Cardiac septum (tissue), 1 donor: ENCODE data around the gene CACNB4. TPM values are rescaled to one million over a fixed set of nuclear protein-coding genes. Genes with fewer than 3 reads are reported as not detected.
"Not testable (repeated sequence)": the region's sequence is repeated elsewhere in the genome, so short reads cannot be mapped to it uniquely, and the experiment has no call there.

Experiments used
- DNase-seq: peaks from one replicate; pipeline ENCODE4 v3.0.0-alpha.2; 2020; ENCODE audit warnings: low spot score
- intact Hi-C: fragments of 100-400 bp; cut with DNase I; formaldehyde crosslinking; loops from one replicate; pipeline ENCODE4 v1.14.0; 2022
- total RNA-seq: library from RNA; stranded (reverse); fragmentation: NEBNext Ultra II Directional; extraction: Animal tissue kit (Norgen Biotek cat#: 25700); gene quantifications from one replicate; pipeline ENCODE4 v1.2.1, GENCODE V29; 2021
- donor health status: DM: no; HTN: no; CAD: no.

The CACNB4 gene
- total RNA-seq, 1 donor from 2014 or later: 0.67 TPM

DNA sequence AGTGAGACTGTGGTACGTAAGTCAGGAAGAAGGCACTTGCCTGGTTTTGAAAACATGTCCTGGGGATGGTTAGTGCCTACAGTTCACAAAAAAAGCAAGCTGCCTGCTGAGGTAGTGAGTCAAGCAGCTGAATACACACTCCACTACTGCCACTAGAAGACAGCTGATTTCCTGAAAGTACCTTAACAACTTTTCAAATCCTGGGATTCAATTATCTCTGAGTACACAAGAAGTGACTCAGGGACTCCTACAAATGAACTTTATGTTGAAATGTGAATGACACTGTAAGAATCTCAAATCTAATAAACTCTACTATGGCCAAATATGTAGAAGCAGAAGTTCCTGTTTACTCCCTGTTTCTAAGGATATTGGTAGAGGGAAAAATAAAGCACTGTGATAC is 212.6 kb downstream of the CACNB4 start:
- intact Hi-C loops: no loop called here
- no peak for DNase-seq

DNA sequence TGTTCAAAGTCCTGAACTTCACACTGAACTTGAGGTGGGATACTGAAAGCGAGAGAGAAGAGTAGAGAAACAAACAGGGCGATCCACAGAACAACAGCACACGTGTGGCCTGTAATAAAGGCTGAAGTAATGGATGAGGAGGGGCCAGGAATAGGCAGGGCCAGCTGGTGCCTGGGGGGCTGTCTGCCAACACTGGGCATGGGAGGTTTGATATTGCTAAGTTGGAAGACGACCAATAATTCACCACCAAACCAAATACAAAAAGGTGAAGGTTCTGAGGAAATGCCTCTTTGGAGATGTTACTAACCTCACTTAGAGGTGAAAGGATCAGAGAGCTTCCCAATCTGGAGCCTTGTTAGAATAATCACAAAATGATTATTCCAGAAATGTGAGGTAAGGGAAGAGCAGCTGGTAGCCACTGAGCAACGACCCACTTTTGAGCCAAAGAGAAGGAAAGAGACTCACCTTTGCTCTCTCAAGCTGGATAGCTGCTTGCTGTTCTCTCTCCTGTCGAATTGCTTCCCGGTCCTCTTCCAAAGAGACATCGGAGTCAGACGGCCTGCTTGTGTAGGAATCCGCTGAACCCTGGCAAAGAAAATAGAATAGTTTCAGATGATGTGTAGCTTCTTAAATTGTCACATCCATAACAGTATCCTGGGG is 215.9 kb downstream of the CACNB4 start:
- DNase-seq: no peak
- intact Hi-C loops: no loop called here

DNA sequence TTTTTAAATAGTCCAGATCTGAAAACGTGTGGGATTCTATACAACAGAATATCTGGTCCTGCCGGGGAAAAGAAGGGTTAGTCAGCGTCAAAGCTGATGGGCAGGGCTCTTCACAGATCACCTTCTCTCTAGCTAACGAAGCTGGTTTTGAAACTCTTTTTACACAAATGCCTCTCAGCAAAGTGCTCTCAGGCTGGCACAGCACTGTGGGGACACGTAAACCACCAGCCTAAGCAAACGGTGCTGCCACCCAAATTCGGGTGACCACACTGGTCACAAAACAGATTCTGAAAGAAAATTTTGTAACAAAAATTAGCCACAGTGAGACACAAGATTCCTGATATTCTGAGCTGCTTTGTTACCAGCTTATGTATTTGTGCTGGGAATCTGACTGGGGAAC is 217.5 kb downstream of the CACNB4 start:
- no peak for DNase-seq

DNA sequence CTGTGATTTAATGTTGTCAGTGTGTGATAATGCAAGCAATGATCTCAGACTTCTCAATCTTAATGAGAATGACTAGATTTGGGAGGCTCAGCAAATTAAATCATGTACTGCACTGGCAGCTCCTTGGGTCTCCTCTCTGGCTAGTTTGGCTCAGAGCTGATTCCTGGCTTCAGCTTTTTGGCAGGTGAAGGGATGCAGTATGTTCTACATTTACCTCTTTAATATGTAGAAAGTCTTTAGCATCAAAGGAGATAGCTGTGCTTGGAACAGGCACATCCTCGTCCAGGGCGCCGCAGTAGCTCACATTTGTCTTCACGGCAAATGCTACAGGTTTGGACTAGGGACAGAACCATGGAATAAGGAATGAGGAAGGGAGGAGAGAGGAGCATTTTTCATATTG is 218.3 kb downstream of the CACNB4 start:
- intact Hi-C loops: no loop called here
- no peak for DNase-seq

More for the DNA sequence above, 217.5 kb downstream of the CACNB4 start:
- intact Hi-C loops: no loop called here

DNA sequence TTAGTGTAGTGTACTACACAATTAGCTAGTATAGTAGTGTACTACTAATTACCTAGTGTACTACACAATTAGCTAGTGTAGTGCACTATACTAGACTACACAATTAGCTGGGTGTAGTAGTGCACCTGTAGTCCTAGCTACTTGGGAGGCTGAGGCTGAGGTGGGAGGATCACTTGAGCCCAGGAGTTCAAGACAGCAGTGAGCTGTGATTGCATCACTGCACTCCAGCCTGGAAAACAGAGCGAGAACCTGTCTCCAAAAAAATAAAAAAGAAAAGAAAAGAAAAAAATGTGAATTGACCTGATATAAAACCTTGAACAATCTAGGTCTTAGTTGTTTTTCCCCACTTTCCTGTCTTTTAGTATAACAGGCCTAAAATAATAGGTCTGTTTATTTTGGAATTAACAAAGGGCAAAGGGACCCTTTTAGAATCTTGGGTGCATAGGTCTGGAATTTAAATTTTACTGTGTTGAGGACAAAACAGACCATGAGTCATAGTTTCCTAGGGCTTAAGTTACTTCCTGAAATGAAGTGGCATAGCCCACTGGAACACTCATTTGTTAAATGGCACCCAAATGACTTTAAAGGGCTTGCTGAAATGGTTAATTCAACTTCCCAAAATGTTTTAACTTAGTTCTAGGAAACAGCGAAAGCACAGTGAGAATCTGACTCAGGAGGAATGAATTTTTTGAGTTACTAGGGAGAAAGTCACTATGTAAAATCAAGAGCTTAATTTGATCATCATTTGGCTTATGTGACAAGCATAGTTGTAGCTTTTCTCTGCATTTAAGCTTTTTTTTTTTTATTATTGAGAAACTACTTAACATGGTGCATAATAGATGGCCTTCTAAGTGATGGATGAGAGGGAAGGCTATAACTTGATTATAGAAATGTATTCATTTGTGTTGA is 219.9 kb downstream of the CACNB4 start:
- no peak for DNase-seq
- intact Hi-C loops: no loop called here

DNA sequence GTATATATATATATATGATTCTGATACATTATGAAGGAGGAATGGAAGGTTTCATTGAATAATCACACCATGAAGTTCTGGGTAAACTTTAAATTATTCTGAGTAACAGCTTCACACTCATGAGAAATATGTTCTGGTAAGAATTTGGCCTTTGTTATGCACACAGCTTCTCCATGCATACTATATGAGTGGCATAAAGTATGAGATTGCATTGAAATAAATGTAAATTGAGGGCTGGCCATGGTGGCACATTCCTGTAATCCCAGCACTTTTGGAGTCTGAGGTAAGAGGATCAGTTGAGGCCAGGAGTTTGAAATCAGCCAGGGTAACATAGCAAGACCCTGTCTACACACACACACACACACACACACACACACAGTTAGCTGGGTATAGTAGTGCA is 220.6 kb downstream of the CACNB4 start:
- intact Hi-C loops: no loop called here
- DNase-seq: no peak

DNA sequence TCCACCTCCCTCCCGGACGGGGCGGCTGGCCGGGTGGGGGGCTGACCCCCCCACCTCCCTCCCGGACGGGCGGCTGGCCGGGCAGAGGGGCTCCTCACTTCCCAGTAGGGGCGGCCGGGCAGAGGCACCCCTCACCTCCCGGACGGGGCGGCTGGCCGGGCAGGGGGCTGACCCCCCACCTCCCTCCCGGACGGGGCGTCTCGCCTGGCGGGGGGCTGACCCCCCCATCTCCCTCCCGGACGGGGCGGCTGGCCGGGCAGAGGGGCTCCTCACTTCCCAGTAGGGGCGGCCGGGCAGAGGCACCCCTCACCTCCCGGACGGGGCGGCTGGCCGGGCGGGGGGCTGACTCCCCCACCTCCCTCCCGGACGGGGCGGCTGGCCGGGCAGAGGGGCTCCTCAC is 223.2 kb downstream of the CACNB4 start:
- DNase-seq, intact Hi-C loops: not testable (repeated sequence)

DNA sequence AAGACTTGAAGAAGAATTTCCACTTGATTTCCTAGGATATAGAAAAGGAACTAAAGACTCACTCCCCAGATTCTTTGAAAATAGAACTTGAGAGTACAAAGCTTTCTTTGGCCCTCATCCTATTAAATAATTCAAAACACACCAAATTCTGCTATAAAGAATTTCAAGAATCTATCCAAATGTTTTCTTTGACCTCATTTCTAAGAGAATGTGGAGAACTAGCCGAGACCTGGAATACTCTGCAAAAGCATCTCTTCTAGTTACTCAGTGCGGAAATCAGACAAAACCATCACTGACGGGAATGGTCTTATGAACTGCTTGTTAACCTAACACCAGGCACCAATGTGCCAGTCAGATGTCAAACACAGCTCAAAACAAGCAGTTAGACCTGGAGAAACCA is 226.4 kb downstream of the CACNB4 start:
- DNase-seq: no peak
- intact Hi-C loops: no loop called here

DNA sequence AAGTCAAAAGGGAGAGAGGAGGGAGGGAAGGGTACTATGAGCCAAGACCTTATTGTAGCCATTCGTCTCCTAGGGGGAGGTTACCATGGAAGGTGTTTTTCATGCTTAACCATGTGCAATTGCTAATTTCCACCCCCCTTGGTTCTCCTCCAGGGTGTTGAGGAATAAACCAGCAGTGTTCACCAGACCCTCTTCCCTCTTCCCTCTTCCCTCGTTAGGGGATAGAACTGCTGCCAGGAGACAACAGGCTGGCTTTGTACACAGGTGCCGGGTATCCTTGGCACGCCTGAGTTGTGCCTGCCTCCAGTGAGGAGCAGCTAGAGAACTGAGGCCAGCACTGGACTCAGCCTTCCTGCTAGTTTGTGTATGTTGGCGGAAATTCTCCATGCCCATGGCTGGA is 229.6 kb downstream of the CACNB4 start:
- intact Hi-C loops: no loop called here
- no peak for DNase-seq

DNA sequence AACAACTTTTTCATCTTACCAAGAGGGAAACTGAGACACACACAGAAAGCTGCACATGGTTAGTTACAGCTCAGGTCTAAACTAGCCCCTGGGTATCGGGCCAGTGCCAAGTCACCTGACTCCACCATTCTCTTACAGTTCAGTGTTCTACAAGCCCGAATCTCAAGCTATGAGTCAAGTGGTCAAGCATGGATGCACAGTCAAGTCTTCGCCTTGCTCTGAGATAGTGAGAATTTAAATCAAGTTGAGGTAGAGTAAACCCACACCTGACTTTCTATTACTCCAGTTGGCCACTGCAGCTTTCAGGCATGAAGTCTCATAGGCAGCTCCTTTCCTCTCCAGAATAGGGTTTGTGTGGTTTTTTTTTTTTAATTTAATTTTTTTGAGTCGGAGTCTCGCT is 236.1 kb downstream of the CACNB4 start:
- intact Hi-C loops: no loop called here

DNA sequence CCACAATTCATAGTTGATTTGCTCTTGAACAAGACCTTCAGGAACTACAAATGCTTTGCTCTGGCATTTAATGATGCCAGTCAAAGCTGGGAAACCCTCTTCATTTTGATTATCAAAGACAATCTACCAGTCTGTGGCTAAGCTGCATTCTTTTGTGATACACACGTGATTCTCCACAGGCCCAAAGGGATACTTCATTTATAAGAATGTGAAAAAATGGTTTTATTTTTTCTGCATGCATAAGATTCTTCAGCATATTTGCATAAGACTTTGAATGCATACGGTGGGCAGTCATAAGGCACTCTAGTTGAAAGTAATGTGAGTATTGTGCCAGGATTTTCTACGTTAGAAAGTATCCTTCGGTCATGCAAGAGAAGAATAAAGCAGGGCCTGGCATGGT is 237.7 kb downstream of the CACNB4 start:
- intact Hi-C loops: no loop called here
- no peak for DNase-seq

More for the DNA sequence above, 236.1 kb downstream of the CACNB4 start:
- no peak for DNase-seq

DNA sequence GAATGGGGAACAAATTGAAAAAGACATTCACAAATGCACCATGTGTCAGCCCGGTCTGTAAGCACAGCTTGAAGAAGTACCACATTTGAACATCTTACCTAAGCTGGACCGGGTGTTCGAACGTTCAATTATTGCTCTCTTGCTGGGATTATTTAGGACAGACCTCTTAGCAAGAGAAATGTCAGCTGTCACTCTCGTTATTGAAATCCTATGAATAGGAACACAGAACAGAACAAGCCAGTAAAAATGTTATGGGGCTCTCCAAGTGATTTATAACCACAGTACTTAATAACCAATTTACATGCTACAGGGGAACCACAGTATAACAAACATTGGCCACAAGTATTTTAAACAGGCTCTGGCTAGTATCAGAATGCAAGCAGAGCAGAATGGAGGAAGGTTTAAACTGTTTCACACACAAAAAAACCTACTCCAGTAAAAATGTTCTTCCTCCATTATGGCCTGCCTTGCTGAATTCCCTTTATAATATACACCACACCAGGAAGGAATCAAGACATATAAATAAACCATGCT is 238.2 kb downstream of the CACNB4 start:
- intact Hi-C loops: no loop called here
- DNase-seq: no peak

DNA sequence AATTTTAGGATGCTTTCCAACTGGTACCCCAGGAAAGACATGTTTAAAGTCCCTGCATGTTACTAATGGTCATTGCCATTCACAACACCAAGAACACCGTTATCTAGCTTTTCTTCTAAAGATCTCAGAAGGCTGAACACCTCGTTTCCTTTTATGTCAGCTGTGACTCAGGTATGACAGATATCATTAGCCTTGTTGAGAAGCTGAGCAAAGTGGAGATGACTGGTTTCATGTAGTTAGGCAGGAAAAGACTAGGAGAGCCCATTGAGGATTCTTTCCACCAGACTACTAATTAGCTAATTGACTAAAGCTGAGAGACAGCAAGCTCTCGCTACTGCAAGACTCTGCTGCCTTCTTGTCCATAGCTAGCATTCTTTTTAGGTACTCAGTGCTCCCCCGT is 238.6 kb downstream of the CACNB4 start:
- intact Hi-C loops: no loop called here
- DNase-seq: no peak

DNA sequence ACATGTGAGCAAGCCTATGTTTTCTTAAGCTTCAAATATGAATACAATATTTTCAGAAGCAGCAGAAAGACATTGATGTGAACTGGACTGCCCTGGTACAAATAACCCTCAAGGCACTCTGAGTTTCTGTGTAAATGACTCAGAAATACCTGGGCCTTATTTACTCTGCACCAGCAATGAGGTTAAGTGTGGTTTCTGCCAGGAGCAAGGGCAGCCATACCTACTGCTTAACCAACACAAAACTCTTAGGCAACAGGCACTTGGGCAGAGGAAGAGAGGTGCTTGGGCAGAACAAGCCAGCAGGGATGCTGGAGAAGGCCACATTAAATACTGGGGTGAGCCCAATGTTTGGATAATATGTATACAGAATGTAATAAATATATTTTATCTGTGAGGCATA is 241.2 kb downstream of the CACNB4 start:
- intact Hi-C loops: no loop called here
- DNase-seq: no peak

DNA sequence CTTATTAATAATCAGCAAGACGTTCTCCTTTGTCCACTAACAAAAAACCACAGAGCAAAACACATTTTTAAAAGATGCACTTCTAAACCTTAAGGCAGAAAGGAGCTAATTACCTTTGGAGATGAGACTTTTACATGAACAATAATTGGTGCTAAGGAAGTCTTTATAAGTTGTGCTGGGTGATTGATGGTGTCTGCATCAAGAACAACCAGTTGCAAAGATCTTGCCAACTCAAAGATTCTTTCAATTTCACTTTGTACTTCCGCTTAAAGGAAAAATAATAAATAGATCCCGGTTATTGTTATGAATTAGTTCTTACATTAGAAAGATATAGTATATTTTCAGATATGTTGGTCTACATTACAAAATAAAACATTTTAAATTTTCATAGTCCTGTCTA is 243.7 kb downstream of the CACNB4 start:
- intact Hi-C loops: no loop called here
- DNase-seq: no peak

DNA sequence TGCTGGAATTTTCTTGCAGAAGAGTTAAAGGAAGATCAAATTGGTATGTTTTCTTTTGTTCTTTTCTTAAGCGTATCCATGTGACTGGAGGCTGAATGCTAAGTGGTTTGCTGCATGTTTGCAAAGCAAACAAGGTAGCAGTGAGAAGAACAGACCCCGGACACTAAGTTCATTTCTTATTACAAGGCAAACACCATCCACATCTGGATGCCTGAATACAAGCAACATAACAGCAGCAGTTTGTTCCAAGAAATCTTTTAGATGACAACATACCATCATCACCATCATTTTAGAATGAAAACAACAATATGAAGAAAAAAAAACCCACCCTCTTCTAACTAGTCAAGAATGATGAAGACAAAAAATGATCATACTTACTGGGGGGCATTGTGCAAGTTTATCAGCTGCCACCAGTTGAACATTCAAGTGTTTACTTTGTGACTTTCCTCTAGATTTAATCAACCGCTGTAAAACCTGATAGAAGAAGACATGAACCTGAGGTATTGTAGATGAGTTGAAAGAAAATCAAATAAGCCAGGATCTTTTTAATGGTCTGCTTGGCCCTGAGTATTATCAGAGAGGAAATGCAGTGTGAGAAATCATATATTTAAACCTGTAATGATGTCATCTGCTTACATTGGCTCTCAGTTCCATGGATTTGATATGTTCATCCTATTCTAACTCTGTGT is 245.6 kb downstream of the CACNB4 start:
- intact Hi-C loops: no loop called here
- DNase-seq: no peak

DNA sequence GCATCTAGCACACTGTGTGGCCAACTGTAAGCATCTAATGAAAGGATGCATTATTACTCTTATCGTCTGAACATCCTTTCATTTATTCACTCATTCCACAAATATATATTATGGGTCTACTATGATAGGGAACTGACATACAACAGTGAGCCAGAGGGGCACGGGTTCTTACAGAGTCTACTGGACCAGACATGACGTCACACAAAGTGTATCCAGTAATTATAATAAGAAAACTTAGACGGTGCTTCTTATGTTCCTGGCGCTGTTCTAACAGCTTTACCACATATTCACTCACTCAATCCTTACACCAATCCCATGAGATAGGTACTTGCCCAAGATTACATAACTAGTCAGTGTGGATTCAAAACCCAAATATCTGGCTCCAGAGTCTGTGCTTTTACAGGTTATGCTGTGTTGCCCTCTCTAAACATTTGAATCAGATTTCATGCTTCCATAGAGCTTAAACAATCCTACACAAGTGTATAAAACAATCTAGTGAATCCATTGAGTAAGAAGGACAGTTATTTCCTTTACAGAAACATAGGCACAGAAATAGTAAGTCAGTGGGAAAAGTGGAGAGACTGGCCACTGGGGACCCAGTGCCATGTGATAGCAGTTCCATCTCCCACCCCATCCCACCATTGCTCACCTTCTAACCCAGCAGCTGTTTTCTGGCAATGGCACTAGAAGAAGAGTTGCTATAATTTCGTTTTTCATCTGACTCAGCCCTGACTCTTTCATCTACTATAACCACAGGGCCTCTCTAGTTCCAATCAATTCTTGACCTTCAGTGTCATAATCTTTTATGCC is 246.4 kb downstream of the CACNB4 start:
- no peak for DNase-seq
- intact Hi-C loops: no loop called here

DNA sequence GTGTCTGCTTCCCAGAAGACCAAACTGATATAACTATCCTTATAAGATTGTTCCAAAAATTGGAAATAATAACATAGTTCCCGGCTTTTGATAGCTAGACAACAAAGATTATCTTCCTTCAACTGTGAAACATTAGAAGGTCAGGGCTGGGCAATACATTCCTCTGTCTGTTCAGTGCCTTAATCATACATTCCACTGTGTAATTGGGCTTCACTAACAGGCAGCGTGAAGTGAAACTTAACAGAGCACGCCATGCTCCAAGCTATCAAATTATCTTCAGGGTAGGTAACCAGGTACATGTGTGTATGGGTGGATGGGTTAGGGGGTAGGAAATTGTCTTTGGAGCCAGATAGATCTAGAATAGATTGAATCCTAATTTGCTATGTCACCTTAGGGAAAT is 247.1 kb downstream of the CACNB4 start:
- intact Hi-C loops: no loop called here

DNA sequence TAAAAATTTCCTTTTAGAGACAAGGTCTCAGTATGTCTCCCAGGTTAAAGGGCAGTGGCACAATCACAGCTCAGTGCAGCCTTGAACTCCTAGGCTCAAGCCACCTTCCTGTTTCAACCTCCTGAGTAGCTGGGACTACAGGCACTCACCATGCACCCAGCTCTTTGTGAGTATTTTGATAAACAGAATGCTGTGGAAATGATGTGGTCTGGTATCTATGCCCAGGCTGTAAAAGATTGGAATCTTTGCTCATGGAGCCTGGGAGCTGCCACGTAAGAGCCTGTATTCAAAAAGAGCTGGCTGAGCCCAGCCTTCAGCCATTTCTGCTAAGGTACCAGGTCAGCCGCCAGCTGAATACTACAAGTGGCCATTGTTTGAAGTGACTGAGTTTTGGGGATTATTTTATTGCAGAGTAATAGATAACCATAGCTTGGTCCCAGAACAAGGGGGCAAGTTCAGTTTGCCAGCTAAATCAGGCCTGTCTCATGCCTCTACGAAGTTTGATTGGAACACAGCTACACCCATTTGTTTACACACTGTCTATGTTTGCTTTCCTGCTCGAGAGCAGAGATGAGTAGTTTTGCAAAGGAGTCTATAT is 249.3 kb downstream of the CACNB4 start:
- intact Hi-C loops: no loop called here
- DNase-seq: no peak

More for the DNA sequence above, 247.1 kb downstream of the CACNB4 start:
- no peak for DNase-seq
